Stimulated activated CD4-positive, alpha-beta T cell treated with anti-CD3 and anti-CD28 coated beads, Interleukin-15, amount 100 ng/mL, for 24 hours (primary cell): ENCODE measurements around the gene CEACAM4.

Experiments
- DNase-seq: peaks from one replicate; pipeline ENCODE4 v3.0.0-alpha.2; 2020

Gene CEACAM4

DNA sequence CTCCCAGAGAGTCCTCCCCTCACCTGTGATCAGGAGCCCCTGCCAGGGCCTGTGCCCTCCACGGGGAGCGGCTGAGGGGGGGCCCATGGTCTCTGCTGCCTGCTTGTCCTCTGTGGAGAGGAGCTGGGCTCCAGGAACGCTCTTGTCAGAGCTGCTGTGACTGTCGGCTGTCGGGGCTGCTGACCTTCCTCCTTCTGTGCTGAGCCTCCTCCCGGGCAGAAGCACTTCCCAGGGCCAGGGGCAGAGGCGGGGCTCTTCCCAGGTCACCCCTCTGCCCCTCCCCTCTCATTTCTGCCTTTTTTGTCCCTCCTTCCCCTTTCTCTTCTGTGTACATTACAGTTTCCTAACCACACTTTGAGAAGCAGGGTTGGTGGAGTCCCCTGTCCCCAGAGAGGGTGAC lies at the start of gene CEACAM4:
CEACAM4 (minus strand) TSS at position 198 of the 400 bp plus-strand sequence; CDS start at position 87, 111 bp downstream.
- no peak for DNase-seq

GRCh38 chr19:41671486-41671885 lies 44.6 kb upstream of the CEACAM4 start:
- no peak for DNase-seq

GRCh38 chr19:41670755-41671154 lies 43.9 kb upstream of the CEACAM4 start:
- no peak for DNase-seq

GRCh38 chr19:41668315-41668714 lies 41.4 kb upstream of the CEACAM4 start:
- no peak for DNase-seq

DNA sequence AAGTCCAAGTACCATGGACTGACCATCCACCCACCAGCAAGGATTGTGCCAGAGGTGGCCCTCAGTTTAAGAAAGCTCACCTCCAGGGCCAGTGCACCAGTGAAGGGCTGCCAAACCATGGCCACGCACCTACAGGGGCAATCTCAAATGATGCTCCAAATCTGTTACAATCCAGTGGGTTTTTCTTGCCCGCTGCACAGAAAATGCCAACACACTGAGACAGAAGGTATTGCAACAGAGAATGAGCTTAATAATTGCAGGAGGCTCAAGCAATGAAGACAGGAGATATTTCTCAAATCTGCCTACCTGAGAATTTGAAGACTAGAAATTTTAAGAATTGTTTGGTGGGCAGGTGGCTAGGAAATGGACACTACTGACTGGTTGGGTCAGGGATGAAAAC lies 39.2 kb upstream of the CEACAM4 start:
- no peak for DNase-seq

GRCh38 chr19:41657157-41657556 lies 30.3 kb upstream of the CEACAM4 start:
- no peak for DNase-seq

- peak; percentile 8 for DNase-seq
Measured at GRCh38 chr19:41656756-41657155, 29.9 kb upstream of the CEACAM4 start.

DNA sequence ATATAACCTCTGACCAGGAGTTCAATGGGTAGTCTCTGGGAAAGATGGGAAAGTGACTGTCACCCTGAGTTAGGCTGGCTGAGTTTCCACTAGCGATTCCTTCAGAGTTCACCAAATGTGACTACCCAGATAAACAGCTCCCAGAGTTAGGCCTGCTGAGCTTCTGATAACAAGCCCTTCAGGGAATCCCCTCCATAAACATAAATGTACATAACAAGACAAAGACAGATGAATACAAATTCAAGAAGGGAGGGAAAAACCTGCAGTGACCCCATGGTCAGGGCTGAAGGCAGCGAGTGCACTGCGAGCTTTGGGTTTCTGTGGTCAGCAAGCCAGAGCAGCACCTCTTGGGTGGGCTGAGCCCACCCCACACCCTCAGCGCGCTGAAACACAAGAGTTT lies 25.4 kb upstream of the CEACAM4 start:
- DNase-seq, result no peak

GRCh38 chr19:41649827-41650226 lies 23.0 kb upstream of the CEACAM4 start:
- no peak for DNase-seq

DNA sequence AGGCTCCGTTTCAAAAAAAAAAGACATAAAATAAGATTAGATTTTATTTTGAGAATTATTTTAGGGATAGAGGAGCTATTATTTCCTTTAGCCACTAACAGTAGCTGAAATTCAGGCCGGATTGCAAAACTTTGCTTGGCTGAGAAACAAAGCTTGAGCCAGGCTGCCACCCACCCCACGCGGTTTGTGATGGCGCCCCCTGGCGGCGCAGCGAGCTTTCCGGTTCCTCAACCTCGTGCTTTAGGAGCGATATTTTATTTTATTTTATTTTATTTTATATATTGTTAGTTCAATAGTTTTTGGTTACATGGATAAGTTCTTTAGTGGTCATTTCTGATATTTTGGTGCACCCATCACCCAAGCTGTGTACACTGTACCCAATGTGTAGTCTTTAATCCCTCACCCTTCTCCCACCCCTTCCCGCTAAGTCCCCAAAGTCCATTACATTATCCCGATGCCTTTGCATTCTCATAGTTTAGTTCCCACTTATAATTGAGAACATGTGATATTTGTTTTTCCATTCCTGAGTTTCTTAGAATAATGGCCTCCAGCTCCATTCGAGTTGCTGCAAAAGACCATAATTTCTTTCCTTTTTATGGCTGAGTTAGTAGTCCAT lies 19.8 kb upstream of the CEACAM4 start:
- peak; percentile 74 for DNase-seq

GRCh38 chr19:41641879-41642485 lies 15.1 kb upstream of the CEACAM4 start:
- peak; percentile 77 for DNase-seq

- no peak for DNase-seq
Measured at GRCh38 chr19:41638641-41639081, 11.8 kb upstream of the CEACAM4 start.

DNA sequence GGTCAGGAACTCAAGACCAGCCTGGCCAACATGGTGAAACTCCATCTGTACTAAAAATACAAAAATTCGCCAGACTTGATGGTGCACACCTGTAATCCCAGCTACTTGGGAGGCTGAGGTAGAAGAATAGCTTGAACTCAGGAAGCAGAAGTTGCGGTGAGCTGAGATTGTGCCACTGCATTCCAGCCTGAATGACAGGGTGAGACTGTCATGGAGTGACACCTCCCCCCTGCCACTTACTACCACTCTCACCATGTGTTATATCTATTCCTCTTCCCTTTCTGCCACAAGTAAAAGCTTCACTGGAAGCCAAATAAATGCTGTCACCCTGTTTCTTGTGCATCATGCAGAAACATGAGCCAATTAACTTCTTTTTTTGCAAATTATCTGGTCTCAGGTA lies 10.6 kb upstream of the CEACAM4 start:
- DNase-seq, result no peak

DNA sequence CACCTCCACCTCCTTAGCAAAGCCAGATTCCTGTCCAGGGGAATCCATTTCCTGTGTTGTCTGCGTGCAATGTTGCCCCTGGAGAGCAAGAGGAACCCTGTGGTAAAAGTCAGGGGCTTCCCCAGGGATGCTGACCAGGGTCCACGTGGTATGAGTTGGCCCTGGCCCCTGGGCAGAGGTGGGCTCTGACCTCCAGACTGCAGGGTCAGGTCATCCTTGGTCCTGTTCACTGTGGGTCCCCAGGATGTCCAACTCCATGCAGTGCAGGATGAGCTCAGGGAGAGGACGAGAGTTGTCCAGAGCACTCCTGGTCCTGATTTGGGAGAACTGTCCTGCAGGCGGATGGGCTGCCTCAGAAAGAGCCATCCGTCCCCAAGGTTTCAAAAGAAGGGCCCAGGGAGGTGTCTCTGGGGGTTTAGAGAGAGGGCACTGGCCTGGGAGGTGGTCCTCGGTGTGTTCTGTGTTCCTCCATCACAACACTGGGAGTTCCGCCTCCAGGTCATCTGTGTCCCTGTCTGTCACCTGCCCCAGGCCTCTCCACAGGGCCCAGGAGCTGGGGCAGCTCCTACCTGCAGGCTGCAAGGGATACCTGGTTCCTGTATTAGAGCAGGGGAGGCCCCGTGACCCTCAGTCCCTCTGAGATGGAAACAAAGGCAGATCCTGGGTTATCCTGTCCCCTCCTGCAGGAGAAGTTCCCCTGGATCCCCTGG lies 1.2 kb upstream of the CEACAM4 start:
- no peak for DNase-seq

DNA sequence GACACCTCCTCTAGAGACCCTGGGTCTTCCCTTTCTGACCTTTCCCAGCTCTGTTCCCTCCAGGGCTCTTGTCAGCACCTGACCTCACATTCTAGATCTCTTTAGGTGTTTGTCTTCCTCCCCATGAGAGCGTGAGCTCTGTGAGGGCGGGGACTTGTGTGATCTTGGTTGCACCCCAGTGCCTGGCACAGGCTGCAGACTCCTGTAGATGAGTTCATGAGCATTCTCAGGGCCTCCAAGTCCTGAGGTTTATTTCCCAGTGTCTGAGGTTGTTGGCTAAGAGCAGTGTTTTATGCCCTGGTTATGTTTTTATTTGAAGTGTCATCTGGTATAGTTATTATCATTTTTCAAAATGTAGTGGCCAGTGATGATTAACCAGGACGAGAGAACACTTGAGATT lies 596 bp downstream of the CEACAM4 start:
- no peak for DNase-seq

DNA sequence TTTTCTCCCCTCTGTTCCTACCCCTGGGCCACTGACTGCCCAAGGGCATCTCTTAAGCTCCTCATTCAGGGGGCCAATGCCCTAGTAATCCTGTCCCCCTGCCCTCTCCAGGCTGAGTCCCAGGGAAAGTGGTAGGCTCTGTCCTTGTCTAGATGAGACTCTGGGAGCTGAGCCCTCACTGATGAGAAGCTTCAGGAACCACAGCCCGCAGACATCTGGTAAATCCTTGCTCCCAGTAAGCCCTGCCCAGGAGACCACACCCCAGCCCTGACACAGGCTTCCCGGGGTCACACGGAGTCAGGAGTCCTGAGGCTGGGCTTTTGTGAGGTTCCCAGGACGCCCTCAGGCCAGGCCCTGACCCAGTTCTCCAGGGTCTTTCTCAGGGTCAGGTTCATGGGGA lies 1.9 kb downstream of the CEACAM4 start:
- DNase-seq, result no peak

- DNase-seq, result no peak
Measured at GRCh38 chr19:41624515-41624914, 2.4 kb downstream of the CEACAM4 start.

- DNase-seq, result no peak
Measured at GRCh38 chr19:41623360-41623759, 3.5 kb downstream of the CEACAM4 start.

DNA sequence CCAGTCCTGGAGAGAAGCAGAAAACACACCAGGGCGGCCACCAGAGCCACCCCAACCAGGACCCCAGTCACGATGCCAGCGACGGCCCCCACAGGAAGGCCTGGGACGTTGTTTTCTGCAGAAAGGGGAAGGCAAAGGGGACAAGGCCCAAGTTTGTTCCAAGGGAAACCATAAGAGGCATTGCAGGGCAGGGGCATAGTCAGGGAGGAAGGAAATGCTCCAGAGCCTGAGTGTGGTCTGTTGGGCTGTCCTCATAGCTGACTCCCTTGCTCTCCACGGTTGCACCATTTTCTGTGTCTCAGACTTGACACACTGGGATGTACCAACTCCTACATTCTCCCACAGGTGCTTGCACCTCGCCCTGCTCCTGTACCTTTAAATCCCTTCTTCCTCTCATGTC lies 5.2 kb downstream of the CEACAM4 start:
- DNase-seq, result no peak

DNA sequence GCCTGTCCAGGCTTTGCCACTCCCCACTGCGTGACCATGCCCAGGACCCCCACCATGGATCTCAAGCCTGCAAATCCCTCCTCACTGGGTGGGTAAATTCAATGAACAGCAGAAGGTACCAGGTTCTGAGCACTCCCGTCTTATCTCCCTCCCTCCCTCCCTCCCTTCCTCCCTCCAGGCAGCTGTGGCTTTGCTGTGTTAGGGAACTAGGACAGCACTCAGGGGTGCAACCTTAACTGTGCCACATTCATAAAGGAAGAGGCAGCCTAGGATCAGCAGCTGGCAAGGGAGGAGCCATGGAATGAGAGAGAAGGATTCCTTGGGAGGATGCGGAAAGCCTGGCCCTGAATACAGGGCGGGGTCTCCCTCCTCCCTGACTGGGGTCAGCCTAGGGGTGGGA lies 5.6 kb downstream of the CEACAM4 start:
- DNase-seq, result no peak

- no peak for DNase-seq
Measured at GRCh38 chr19:41620171-41620570, 6.7 kb downstream of the CEACAM4 start.

GRCh38 chr19:41619018-41619556 lies 7.8 kb downstream of the CEACAM4 start:
- DNase-seq, result no peak

GRCh38 chr19:41617941-41618730 lies 8.7 kb downstream of the CEACAM4 start:
- DNase-seq, result no peak
